Right lobe of liver (tissue), 6 donors: ENCODE measurements around the gene LDLRAD4. TPM values are rescaled to one million over a fixed set of nuclear protein-coding genes. Genes with fewer than 3 reads are reported as not detected.
A peak's percentile ranks its signal among the peaks of the same experiment; 100 is the strongest.

Source experiments
- ATAC-seq, 4 donors: fragments of 200-7000 bp; cut with Tn5 transposase; one replicate each; pipeline ENCODE4 v1.9.1; 2020; ENCODE audit warnings: mild to moderate bottlenecking in 4 of 4, moderate library complexity in 4 of 4
- DNase-seq, 3 donors: peaks; one replicate each; pipeline ENCODE4 v3.0.0-alpha.2; 2020
- H3K27ac ChIP-seq, 3 donors: fragments of 200-600 bp; one replicate each; pipeline ENCODE4 v1.8.0; 2022
- H3K27me3 ChIP-seq, 2 donors: fragments of 200-600 bp; one replicate each; pipeline ENCODE4 v1.8.0; 2022
- H3K36me3 ChIP-seq, 4 donors: fragments of 200-600 bp; sonication (generic) in 1 of 4; one replicate each; pipeline versions ENCODE4 v1.5.1 to v1.8.0; 2017 to 2022; ENCODE audit warnings: control low read depth in 1 of 4
- H3K4me1 ChIP-seq, 4 donors: fragments of 200-600 bp; sonication (generic) in 1 of 4; one replicate each; pipeline versions ENCODE4 v1.5.1 to v1.8.0; 2017 to 2022; ENCODE audit warnings: control low read depth in 1 of 4
- H3K4me3 ChIP-seq, 3 donors: fragments of 200-600 bp; one replicate each; pipeline ENCODE4 v1.8.0; 2022
- H3K9me3 ChIP-seq, 4 donors: fragments of 200-600 bp; sonication (generic) in 1 of 4; one replicate each; pipeline versions ENCODE4 v1.5.1 to v1.8.0; 2017 to 2022; ENCODE audit warnings: control low read depth in 1 of 4
- POLR2A ChIP-seq: fragments of 450-650 bp; IDR thresholded peaks from one replicate; pipeline ENCODE4 v1.6.1; 2017; ENCODE audit warnings: antibody characterized with exemption, mild to moderate bottlenecking
- WGBS: methylation state at CpG from one replicate; pipeline ENCODE4 v1.1.6; 2018; ENCODE audit warnings: low coverage, low lambda C conversion rate; ENCODE audit not compliant: insufficient coverage; ENCODE audit errors: missing lambda C conversion rate; 5-methylcytosine and 5-hydroxymethylcytosine counted together
- intact Hi-C, 2 donors: fragments of 100-400 bp; cut with DNase I; formaldehyde crosslinking; loops; one replicate each; pipeline versions ENCODE4 v1.11.2 to v1.14.1; 2022
- total RNA-seq, 6 experiments: library from RNA; depleted of rRNA in 2 of 6; stranded (reverse); fragments of >200 nt in 2 of 6; fragmentation: NEBNext Ultra II Directional in 3 of 6; extraction: Animal tissue kit (Norgen Biotek cat#: 25700) in 3 of 6; gene quantifications; one replicate each; pipeline versions ENCODE4 v1.1.0 to v1.2.4, GENCODE V29; 2016 to 2023
- TF ChIP-seq, protein P1 (sequence below), 4 donors: fragments of 200-600 bp in 3 of 4; fragments of 450-650 bp in 1 of 4; IDR thresholded peaks; one replicate each; pipeline versions ENCODE4 v1.5.1 to v1.8.0; 2016 to 2022; ENCODE audit warnings: antibody characterized with exemption in 4 of 4, mild to moderate bottlenecking in 2 of 4
- donor health status: DM: no; HTN: yes; CAD: no.
- donor health status: DM: no; HTN: no; CAD: no.
- donor health status: DM: no; HTN: no; CAD: no.
- donor health status: DM: no; HTN: yes; CAD: no.
- donor health status: DM: no; HTN: yes; CAD: no.

LDLRAD4 gene
- total RNA-seq, 6 experiments from 2014 or later: 10.6 to 66.4 (median 18.7) TPM

DNA sequence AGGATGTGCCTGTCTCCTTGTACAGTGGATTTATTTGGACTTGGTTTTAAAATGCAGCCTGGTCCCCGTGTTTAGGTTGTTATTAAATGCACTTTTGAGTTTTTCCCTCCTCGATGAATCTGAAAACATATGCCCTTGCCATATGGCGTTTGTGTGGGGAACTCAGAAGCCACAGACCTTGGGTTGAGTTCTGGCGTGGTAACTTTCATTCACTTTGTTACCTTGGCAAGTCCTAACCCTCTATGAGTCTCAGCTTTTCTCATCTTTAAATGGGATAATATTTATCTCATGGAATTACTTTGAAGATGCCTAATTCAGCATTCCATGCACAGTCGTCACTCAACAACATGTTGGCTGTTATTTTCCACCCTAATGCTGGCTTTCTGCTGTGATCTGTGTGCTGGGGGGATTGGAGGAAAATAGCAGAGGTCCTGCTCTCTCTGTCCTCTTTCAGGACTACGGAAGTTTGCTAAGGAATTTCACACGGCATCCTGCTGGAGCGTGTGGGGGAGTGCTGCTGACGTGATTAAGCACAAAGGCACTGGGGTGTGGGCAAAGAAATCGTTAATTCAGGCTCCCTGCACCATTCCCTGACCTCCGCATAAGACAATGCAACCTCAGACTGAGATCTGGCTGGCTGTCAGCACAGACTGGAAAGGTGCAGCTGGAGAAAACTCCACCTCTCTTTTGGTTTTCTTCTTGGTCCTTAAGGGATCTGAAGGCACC lies 61.7 kb downstream of the LDLRAD4 start:
- TF ChIP-seq, protein P1, sequence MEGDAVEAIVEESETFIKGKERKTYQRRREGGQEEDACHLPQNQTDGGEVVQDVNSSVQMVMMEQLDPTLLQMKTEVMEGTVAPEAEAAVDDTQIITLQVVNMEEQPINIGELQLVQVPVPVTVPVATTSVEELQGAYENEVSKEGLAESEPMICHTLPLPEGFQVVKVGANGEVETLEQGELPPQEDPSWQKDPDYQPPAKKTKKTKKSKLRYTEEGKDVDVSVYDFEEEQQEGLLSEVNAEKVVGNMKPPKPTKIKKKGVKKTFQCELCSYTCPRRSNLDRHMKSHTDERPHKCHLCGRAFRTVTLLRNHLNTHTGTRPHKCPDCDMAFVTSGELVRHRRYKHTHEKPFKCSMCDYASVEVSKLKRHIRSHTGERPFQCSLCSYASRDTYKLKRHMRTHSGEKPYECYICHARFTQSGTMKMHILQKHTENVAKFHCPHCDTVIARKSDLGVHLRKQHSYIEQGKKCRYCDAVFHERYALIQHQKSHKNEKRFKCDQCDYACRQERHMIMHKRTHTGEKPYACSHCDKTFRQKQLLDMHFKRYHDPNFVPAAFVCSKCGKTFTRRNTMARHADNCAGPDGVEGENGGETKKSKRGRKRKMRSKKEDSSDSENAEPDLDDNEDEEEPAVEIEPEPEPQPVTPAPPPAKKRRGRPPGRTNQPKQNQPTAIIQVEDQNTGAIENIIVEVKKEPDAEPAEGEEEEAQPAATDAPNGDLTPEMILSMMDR (IDR thresholded peaks at IDR 0.05): no peak
- no peak for TF ChIP-seq POLR2A
- DNase-seq: peak in 1 of 3 donors; percentile 23
- H3K4me1 ChIP-seq: no peaks in the 10 kb centered on the region

DNA sequence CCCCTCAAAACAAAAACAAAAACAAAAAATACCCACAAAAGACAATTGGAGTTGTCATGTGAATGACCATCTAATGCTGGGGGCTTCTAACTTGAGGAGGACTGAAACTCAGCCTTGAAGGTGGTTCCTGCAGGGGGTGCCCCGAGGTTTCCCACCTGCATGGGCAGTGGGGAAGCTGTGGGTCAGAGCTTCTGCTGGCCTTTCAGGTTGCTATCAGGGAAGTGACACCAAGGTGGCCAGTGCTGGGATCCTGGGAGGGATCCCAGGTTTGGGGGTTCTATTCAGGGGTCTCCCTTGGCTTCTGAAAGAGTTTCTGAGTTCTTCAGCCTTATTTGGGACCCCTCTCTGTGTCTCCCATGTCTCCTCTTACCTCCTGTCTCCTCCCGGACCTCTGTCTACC lies 62.8 kb downstream of the LDLRAD4 start:
- intact Hi-C loops: no loop called here
- TF ChIP-seq, protein P1 (IDR thresholded peaks at IDR 0.05): no peak
- no peak for TF ChIP-seq POLR2A

More for the DNA sequence above, 61.7 kb downstream of the LDLRAD4 start:
- Histone ChIP-seq H3K9me3 (no peaks in the 10 kb centered on the region), H3K27ac (no peak overlapping the region), H3K36me3 (no peaks in the 10 kb centered on the region), H3K27me3 (no peaks in the 10 kb centered on the region), H3K4me3 (no peak overlapping the region)
- WGBS: 89% methylated on average over 8 of the region's 11 CpGs
- peak in 2 of 4 donors; percentile 22 to 48 for ATAC-seq
- intact Hi-C loops: no loop called here

DNA sequence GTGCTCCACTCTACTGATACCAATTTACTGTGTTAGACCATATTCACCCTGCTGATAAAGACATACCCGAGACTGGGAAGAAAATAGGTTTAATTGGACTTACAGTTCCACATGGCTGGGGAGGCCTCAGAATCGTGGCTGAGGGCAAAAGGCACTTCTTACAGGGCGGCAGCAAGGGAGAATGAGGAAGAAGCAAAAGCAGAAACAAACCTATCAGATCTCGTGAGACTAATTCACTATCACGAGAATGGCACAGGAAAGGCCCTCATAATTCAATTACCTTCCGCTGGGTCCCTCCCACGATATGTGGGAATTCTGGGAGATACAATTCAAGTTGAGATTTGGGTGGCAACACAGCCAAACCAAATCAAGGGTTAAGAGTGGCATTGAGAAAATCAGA lies 65.2 kb downstream of the LDLRAD4 start:
- DNase-seq (no peak), ATAC-seq (no peak)
- Histone ChIP-seq H3K4me3 (no peak overlapping the region), H3K27ac (no peak overlapping the region), H3K9me3 (no peaks in the 10 kb centered on the region), H3K36me3 (no peaks in the 10 kb centered on the region), H3K27me3 (no peaks in the 10 kb centered on the region), H3K4me1 (no peaks in the 10 kb centered on the region)
- 81% methylated on average over 6 of the region's 7 CpGs for WGBS
- intact Hi-C loops: no loop called here
- TF ChIP-seq, protein P1 (IDR thresholded peaks at IDR 0.05): no peak
- no peak for TF ChIP-seq POLR2A

More for the DNA sequence above, 62.8 kb downstream of the LDLRAD4 start:
- H3K36me3 ChIP-seq: no peaks in the 10 kb centered on the region
- H3K27ac ChIP-seq: no peak overlapping the region
- H3K9me3 ChIP-seq: no peaks in the 10 kb centered on the region
- no peak overlapping the region for H3K4me3 ChIP-seq
- H3K27me3 ChIP-seq: no peaks in the 10 kb centered on the region
- no peaks in the 10 kb centered on the region for H3K4me1 ChIP-seq
- ATAC-seq: no peak
- peak in 1 of 3 donors; percentile 23 for DNase-seq
- WGBS: 100% methylated on average over 2 of the region's 2 CpGs

DNA sequence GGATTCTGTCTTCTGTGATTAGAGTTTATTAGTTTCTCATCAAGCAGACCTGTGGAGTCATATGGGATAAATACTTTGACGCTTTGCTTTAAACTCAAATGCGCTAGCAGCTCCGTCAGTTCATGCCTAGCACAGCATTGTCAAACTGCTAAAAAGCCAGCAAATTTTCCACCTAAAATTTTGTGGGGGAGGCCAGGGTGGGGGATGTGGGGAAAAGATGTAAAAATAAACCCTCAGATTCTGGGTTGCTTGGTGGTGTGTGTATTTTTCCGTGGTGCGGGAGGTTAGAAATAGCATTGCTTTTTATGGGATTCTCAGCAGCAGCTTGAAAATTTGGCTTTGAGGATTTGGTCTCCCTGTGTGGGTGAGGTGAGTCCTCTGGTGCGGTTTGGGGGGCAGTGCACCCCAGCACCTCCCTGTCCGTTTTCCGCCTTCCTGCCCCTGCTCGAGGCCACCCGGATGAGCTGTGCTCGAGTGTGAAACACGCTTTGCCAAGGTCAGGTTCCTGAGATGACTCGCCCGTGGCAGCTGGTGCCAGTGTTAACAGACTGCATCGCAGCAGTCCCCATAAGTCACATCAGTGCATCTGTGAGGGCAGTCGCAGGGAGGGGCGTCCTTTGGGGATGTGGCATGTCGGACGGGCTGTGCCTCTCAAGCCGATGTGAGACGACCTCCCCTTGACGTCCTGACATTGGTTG lies 65.9 kb downstream of the LDLRAD4 start:
- intact Hi-C loops: no loop called here
- no peak for TF ChIP-seq POLR2A
- TF ChIP-seq, protein P1 (IDR thresholded peaks at IDR 0.05): no peak
- no peaks in the 10 kb centered on the region for H3K9me3 ChIP-seq
- H3K27ac ChIP-seq: no peak overlapping the region
- H3K4me3 ChIP-seq: no peak overlapping the region
- H3K27me3 ChIP-seq: no peaks in the 10 kb centered on the region
- DNase-seq (no peak), ATAC-seq (no peak)
- no peaks in the 10 kb centered on the region for H3K36me3 ChIP-seq
- H3K4me1 ChIP-seq: no peaks in the 10 kb centered on the region
- WGBS: 87% methylated on average over 8 of the region's 22 CpGs
